ENCODE measurements around the gene ABCC8.

ABCC8 gene

GRCh38 chr11:17383461-17383860, 93.2 kb downstream of the ABCC8 start:
- DNase-seq: peak; percentile 1 to 50

GRCh38 chr11:17382046-17382728, 94.5 kb downstream of the ABCC8 start:
- no peak for DNase-seq

- no peak for DNase-seq
Measured at GRCh38 chr11:17381156-17381555, 95.5 kb downstream of the ABCC8 start.

GRCh38 chr11:17379383-17380180, 97.1 kb downstream of the ABCC8 start:
- no peak for DNase-seq

GRCh38 chr11:17378655-17379054, 98.0 kb downstream of the ABCC8 start:
- DNase-seq: no peak

GRCh38 chr11:17376493-17376892, 100.2 kb downstream of the ABCC8 start:
- DNase-seq: no peak

- DNase-seq: no peak
Measured at GRCh38 chr11:17375547-17375946, 101.1 kb downstream of the ABCC8 start.

GRCh38 chr11:17371614-17372013, 105.0 kb downstream of the ABCC8 start:
- no peak for DNase-seq

- no peak for DNase-seq
Measured at GRCh38 chr11:17369684-17370243, 106.9 kb downstream of the ABCC8 start.

- no peak for DNase-seq
Measured at GRCh38 chr11:17369094-17369493, 107.6 kb downstream of the ABCC8 start.

- no peak for DNase-seq
Measured at GRCh38 chr11:17368551-17368950, 108.1 kb downstream of the ABCC8 start.

GRCh38 chr11:17366495-17366894, 110.2 kb downstream of the ABCC8 start:
- DNase-seq: no peak

GRCh38 chr11:17354601-17354991, 122.0 kb downstream of the ABCC8 start:
- DNase-seq: peak; percentile 81 to 85

- peak in 1 of 2 experiments; percentile 41 for DNase-seq
Measured at GRCh38 chr11:17353821-17354600, 122.6 kb downstream of the ABCC8 start.

GRCh38 chr11:17352950-17353820, 123.5 kb downstream of the ABCC8 start:
- DNase-seq: peak; percentile 72 to 74

GRCh38 chr11:17351510-17352176, 125.0 kb downstream of the ABCC8 start, which contains the start of gene NCR3LG1:
Gene NCR3LG1 (plus strand): TSS chr11:17351800. CDS start chr11:17351970, 170 bp downstream.
- peak; percentile 44 to 47 for DNase-seq

GRCh38 chr11:17351172-17351509, 125.5 kb downstream of the ABCC8 start:
- peak; percentile 40 to 66 for DNase-seq

GRCh38 chr11:17350455-17351171, 126.0 kb downstream of the ABCC8 start:
- DNase-seq: no peak

GRCh38 chr11:17347676-17348075, 129.0 kb downstream of the ABCC8 start:
- no peak for DNase-seq

GRCh38 chr11:17343907-17344306, 132.7 kb downstream of the ABCC8 start:
- no peak for DNase-seq

GRCh38 chr11:17343257-17343656, 133.4 kb downstream of the ABCC8 start:
- DNase-seq: no peak

Measured in Kasumi-1 (cell line).